Frontal cortex (tissue), 4 donors: ENCODE measurements around the gene OLFM1. TPM values are rescaled to one million over a fixed set of nuclear protein-coding genes. Genes with fewer than 3 reads are reported as not detected.
"Not testable (repeated sequence)": the region's sequence is repeated elsewhere in the genome, so short reads cannot be mapped to it uniquely, and the experiment has no call there.

Experiments
- DNase-seq, 2 donors: peaks; one replicate each; pipeline ENCODE4 v3.0.0; 2012; ENCODE audit warnings: low spot score in 2 of 2
- FAIRE-seq: peaks from 2 replicates; lab custom pipeline; 2012; peaks lifted over from hg19 to GRCh38; lab: Jason Lieb, UNC
- total RNA-seq: library from RNA; depleted of rRNA; stranded (reverse); fragments of >200 nt; gene quantifications from one replicate; pipeline ENCODE4 v1.2.3, GENCODE V29; 2014
- donor health status: control.
- donor health status: control.
- donor health status: control.

The OLFM1 gene
- total RNA-seq, 1 donor from 2014 or later = 69.7 TPM

DNA sequence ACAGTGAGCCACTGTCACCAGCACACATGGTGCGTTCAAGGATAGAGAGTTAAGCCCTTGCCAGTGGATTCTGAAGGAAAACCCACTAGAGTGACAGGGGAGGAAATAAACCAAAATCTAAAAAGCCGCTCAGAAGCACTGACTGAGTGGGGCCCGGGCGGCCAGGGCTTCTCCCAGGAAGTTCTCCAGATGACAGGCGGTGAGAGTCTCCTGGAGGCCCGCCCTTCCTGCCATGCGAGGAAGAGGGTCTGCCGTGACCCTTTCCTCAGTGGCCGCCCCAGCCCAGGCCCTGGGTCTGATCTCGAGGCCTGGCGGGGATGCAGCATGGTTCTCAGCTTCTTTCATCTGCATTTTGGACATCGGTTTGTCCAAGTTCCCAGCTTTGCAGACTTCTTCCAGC is 14.9 kb downstream of the OLFM1 start:
- DNase-seq (no peak), FAIRE-seq (no peak)

DNA sequence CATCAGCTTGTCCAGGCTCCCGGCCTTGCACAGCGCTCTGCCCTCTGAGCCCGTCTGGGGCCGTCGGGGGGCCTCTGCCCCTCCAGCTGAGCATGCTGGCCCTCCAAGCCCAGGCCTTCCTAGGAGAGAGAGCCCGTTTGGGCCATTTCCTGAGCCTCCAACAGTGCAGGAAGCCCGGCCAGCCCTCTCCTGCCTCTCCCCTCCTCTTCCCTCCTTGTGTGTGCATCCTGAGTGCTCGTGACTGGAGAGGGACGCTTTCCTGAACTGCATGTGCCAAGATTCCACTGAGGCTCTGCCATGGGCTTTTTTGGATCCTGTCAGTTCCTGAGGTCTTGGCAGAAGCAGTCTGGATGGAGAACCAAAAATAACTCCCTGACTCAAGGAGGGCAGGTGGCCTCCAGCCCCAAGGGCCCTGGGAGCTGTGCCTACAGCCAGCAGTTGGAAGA is 15.6 kb downstream of the OLFM1 start:
- FAIRE-seq (no peak), DNase-seq (no peak)

DNA sequence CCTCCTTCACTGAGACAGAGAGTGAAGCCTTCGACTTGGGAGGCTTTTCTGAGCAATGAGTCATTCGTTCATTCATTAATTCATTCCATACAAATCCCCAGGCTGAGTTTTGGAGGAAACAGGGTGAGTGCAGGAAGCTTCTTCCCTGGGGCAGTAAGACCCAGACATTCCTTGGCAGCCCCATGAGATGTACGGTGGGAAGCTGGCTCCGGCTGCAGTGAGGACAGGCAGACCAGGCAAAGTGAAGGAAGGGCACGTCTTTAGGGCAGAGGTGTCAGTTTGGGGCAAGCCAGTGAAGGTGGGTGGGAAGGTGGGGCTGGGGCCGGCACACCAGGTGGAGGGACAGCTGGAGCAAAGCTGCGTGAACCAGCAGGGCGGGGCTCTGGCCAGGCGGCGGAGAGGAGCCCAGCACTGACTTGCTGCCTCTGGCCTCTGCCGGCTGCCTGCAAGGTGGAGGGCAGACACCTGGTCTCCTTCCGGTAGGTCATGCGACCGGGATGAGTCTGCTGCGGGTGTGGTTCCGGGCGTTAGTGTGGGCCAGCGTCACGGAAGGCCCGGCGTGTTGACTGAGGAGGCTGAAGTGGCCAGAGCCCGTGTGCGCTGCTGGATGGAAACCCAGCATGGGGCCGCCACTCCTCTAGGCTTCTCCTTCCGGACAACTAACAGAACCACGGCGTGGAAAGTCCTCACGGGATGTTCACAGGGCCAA is 16.6 kb downstream of the OLFM1 start:
- no peak for DNase-seq

DNA sequence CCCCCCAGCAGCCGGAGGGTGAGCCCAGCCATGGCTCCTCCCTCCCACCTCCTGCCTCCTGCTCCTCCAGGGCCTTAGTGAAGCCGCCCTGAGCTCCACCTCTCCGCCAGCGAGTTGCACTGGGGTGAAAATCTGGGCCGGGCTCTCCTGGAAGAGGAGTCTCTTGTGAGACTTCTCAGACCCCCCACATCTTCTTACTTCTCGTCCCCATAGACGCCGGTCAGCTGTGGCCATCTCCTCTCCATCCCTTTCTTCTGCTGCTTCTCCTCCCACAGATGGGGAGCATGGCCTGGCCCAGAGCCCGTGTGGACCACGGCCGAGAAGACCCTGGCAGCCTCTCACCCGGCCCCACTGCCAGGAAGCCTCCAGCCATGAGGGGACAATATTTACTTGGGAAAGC is 17.3 kb downstream of the OLFM1 start:
- DNase-seq (no peak), FAIRE-seq (no peak)

More for the DNA sequence above, 16.6 kb downstream of the OLFM1 start:
- FAIRE-seq = no peak

DNA sequence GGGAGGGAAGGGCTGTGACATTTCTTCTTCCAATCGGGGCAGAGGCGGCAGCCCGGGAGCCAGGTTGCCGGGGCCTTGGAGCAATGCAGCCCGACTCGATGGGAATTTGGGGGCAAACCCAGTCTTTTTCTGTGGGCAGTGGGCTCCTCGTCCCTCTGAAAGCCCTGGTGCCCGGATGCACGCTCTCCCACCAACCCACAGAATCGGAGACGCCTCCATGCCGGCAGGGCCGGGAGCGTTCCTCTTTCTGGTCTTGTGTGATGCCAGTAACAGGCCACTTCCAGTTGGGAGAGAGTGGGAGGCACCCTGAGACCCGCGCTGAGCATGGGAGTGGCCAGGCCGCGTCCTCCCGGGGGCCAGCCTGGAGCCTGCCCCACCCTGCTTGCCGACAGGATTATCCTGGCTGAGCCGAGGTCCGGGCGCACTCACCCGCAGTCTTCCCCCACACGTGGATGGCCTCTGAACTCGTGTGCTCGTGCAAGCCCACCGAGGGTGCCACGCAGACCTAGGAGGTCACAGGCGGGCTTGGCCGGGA is 17.8 kb downstream of the OLFM1 start:
- DNase-seq = no peak
- FAIRE-seq = no peak

DNA sequence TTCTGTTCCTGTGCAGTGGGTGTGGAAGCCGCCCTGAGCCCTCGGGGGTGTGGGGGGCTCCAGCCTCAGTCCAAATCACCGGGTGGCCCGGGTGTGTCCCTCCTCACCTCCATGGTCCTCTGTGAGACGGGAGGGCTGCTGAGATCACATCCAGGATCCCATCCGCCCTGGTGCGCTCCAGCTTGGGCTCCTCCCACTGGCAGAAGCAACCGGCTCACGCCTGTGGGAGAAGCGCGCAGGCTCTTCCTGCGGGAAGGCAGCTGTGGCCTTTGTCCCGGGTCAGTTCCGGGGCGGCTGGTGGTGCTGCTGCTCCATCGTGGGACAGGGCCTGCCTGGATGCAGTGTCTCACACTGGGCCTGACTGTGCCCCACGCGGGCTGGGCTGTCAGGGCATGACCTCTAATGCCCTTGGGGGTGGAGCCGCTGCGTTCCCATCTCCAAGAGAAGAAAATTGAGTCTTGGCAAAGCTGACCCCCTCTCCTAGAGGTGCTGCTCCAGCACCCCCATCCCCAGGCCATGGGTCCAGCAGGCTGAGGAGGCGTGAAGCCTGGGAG is 18.5 kb downstream of the OLFM1 start:
- FAIRE-seq (no peak), DNase-seq (no peak)

DNA sequence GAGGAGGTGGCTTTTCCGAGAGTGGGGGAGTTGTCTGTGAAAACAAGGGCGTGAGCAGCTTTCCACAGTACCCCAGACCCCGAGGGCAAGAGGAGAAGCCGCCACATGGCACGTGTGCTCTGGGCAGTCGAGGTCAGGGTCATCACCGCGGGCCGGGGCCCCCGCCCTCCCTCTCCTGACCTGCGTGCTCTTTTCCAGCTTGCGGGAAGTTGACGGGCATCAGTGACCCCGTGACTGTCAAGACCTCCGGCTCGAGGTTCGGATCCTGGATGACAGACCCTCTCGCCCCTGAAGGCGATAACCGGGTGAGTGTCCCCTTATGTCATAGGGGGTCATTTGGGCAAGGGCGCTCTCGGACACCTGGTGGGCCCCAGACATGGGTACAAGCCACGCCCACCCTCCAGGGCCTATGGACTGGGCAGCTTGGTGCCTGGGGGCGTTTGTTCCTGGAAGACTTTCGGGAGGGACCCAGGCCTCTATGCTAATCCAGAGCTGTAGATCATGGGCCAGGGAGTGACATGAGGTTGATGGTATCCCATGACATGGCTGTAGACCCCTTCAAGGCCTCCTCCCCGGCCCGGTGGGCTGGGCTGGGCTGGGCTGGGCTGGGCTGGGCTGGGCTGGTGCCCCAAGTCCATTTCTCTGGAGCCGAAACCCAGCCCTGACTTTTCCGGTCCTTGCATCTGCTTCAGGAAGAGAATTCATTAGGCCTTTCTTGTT is 19.2 kb downstream of the OLFM1 start:
- FAIRE-seq (no peak), DNase-seq (no peak)

DNA sequence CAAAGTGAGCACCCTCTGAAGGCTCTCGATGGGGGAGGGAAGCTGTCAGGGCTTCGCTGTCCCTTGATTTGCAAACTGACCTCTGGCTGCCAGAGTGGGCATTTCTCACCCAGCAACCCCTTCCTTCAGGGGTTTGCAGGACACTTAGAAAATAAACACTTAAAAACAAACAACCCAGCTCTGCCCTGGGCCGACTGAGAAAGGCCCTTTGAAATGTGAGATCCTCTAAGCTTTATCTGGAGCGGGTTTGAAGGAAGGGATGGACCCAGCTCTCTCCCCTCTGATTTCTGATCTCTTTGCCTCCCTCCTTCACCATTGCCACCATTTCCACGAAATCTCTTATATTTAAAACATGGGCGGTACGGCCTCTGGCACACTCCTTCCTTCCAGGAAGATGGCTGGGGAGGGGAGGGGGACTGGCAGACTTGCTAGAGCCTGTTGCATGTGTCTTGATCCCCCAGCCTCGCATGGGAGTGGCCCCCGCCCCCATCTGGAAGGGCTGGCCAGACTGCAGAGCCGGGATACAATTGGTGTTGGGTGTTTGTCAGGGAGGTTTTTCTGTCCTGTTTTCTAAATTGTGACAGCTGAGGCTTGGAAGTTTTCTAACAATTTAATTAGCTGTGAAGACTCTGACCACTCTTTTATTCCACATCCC is 20.2 kb downstream of the OLFM1 start:
- DNase-seq (no peak), FAIRE-seq (no peak)

DNA sequence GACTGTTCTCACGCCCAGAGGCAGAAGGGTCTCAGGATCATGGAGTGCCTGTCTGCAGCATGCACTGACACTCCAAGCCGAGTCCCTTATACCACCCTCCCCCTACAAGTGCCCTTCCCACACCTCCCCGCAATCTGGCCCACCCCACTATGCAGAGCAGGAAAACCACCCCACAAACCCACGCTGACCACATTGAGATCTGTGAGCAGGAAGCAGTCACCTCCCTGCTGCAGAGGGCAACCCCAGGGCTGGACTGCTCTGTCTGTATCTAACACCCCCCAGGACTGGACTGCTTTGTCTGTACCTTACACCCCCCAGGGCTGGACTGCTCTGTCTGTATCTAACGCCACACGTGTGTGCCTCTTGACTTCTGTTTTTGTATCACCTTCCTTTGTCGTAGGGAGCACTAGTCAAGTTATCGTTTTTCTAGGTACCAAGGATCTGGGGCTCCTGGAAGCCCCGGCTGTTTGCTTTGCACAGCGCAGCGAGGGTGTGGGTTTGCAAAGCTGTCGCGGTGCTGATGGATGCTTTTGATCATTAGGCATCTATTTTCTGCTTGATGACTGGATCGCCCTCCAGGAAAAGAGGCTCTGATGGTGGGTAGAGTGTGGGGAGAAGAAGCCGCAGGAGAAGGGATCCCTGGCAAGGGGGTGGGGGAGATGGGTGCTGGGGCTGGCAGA is 21.5 kb downstream of the OLFM1 start:
- FAIRE-seq = no peak
- DNase-seq = no peak

DNA sequence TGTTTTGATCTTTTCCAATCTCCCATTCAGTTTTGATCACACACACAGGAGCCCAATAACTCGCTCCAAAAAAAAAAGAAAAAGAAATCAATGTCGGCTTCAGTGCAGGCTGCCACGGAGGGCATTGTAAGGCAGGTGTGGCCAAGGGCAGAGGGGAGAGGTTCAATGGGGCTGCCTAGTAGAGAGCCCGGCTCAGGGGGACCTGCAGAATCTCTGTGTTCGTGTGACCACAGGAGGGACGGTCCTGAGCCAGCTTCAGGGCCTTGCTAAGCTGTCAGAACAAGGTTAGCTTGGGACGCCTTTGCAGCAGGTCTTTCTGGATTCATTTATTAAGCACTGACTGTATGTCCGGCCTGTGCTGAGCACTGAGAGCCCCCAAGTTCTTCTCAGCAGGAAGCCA is 22.2 kb downstream of the OLFM1 start:
- no peak for DNase-seq
- no peak for FAIRE-seq

DNA sequence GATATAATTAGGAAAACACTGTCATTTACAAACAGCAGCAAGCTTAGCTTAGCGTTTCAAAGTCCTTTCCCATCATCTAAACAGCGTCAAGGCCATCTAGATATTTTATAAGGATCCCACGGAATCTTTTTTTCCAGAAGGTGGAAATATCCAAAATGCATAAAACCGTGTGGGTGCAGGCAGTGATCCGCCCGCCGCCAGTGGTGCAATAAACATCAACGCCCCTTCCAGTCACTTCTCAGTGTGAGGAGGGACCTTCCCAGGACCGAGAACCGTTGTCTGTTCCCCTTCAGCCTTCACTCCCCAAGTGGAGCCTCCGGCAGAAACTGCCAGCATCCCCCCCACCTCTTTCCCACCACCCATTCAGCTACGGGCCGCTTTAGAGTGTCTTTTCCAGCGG is 22.9 kb downstream of the OLFM1 start:
- FAIRE-seq (no peak), DNase-seq (no peak)

DNA sequence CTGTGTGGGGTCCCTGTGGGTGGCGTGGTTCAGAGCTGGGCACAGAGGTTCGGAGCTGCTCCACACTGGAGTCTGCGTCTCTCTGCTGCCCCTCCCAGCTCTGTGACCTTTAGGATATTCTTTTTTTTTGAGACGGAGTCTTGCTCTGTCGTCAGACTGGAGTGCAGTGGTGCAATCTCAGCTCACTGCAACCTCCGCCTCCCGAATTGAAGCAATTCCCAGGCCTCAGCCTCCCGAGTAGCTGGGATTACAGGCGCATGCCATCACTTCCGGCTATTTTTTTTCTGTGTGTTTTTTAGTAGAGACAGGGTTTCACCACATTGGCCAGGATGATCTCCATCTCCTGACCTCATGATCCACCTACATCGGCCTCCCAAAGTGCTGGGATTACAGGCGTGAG is 24.1 kb downstream of the OLFM1 start:
- not testable (repeated sequence) for FAIRE-seq, DNase-seq

DNA sequence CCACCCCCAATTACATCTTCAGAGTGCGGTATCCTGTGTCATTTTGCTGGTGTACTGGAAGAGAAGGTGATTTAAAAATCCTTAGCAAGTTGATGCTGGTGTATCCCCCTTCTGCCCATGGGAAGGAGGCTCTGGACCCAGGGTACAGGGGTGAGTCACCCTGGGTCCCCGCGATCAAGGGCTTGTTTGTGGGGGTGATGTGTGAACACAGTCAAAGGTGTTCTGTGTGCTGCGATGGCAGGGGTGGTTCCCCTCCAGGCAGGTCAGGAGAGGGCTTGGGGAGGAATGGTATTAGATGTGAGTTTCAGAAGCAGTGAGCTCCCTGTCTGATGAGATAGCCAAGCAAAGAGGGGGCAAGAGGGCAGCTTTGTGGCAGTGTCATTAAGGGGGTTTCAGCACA is 28.9 kb downstream of the OLFM1 start:
- FAIRE-seq (no peak), DNase-seq (no peak)

DNA sequence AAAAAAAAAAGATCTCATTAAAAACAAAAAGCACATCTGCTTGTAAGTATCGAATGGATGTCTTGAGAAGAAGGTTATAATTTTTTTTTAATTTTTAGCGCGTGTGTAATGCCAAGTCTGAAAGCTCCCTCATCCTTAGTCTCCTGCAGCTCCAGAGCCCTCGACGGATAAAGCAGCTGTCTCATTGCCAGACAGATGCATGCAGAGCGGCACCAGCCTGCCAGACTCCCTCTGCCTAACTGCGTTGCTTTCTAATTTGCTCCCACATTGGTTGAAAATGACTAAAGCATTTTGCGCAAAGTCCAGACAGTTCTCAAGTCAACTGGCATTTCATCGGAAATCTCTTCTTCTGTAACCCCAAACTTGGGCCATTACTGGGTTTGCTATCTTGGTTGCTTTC is 29.4 kb downstream of the OLFM1 start:
- no peak for DNase-seq
- no peak for FAIRE-seq

DNA sequence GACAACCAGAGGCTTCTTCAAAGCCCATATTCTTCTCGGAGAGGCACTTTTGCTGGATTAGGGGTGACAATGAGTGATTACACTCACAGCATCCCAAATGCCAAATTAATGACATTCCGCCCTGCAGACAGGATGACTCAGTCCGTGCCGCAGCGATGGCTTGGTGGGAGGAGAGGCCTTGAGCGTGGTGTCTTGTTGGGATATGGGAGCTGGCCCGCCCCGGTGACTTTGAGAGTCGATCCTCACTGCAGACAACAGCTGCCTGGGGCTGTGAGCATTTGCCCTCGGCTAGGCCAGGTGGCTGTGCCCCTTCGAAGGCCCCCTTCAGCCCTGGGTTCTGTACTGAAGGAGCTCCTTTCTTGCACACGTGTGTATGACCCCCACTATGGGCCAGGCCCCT is 29.8 kb downstream of the OLFM1 start:
- FAIRE-seq = no peak

DNA sequence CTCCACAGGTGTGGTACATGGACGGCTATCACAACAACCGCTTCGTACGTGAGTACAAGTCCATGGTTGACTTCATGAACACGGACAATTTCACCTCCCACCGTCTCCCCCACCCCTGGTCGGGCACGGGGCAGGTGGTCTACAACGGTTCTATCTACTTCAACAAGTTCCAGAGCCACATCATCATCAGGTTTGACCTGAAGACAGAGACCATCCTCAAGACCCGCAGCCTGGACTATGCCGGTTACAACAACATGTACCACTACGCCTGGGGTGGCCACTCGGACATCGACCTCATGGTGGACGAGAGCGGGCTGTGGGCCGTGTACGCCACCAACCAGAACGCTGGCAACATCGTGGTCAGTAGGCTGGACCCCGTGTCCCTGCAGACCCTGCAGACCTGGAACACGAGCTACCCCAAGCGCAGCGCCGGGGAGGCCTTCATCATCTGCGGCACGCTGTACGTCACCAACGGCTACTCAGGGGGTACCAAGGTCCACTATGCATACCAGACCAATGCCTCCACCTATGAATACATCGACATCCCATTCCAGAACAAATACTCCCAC is 32.1 kb downstream of the OLFM1 start:
- no peak for FAIRE-seq

More for the DNA sequence above, 29.8 kb downstream of the OLFM1 start:
- no peak for DNase-seq

DNA sequence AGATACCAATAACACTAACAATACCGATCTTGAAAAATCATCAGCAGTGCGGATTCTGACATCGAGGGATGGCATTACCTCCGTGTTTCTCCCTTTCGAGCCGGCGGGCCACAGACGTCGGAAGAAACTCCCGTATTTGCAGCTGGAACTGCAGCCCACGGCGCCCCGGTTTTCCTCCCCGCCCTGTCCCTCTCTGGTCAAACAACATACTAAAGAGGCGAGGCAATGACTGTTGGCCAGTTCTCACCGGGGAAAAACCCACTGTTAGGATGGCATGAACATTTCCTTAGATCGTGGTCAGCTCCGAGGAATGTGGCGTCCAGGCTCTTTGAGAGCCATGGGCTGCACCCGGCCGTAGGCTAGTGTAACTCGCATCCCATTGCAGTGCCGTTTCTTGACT is 32.8 kb downstream of the OLFM1 start:
- DNase-seq (no peak), FAIRE-seq (no peak)

More for the DNA sequence above, 32.1 kb downstream of the OLFM1 start:
- no peak for DNase-seq

DNA sequence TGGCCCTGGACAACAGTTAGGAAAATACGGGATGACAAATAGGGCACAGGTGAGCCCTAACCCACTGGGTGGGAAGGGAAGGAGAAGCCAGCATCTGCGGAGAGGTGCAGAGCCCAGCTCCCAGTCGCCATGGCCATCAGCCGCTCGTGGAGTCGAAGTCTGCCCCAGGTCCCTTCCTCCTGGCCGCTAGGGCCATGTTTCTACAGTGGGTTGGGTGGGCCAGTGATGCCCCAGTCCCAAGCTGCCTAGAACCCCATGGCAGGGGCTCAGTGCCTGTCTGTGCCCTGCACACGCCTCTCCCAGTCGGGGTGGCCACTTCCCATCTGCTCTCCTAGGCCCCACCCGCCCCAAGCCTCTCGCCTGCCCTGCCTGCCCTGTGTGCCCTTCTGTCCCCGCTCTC is 34.8 kb downstream of the OLFM1 start:
- FAIRE-seq = no peak
- DNase-seq = no peak

DNA sequence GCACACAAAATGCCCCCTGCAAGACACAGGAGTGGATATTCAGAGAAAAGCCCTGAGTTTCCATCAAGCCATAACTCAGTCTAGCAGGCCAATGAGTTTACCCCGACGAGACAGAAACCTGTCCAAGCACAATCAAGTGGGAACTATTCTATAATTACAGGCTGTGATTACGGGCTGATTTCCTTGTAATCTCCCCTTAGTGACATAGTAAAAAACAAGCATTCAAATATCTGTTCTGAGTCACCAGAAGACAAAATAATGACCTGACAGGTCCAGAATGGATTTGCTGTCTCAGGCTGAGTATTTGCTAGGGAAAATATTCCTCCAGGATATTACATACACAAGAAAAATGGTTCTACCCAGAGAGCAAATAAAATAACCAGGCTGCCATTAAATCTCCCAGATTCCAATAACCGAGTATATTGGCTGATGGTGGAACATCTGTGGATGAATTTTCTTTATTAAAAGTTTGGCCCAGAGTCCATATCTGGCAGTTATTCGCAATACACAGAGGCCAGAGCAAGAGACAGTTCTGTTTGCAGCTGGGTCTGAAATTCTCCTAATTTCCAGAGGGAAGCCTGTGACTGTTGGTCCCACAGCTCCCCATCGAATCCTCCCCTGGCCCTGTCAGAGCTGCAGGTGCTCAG is 35.8 kb downstream of the OLFM1 start:
- no peak for DNase-seq
- no peak for FAIRE-seq
